Measurements from ENCODE around the gene UNKL. TPM values are rescaled to one million over a fixed set of nuclear protein-coding genes. Genes with fewer than 3 reads are reported as not detected.
A peak's percentile ranks its signal among the peaks of the same experiment; 100 is the strongest.

Gene UNKL
- total RNA-seq, 1 donor from 2014 or later, result 43.6 TPM

- Mint-ChIP-seq H3K36me3 (peaks cover 7% of the 10 kb centered on the region), H3K4me1 (peaks cover 15% of the 10 kb centered on the region), H3K9me3 (no peaks in the 10 kb centered on the region), H3K27me3 (ENCODE audit: low read depth) (peaks cover 14% of the 10 kb centered on the region), H3K4me3 (peak overlapping the region; percentile 78), H3K27ac (peak overlapping the region; percentile 34)
- TF ChIP-seq CTCF (IDR thresholded peaks at IDR 0.05; ENCODE audit: unreplicated experiment), result no peak
- DNase-seq (ENCODE audit: low spot score in 2 of 2, unreplicated experiment in 2 of 2), result no peak
Observed at GRCh38 chr16:1380195-1380594, 34.3 kb downstream of the UNKL start.

- Mint-ChIP-seq H3K27ac (no peak overlapping the region), H3K36me3 (peaks cover 4% of the 10 kb centered on the region), H3K4me1 (peaks cover 15% of the 10 kb centered on the region), H3K9me3 (no peaks in the 10 kb centered on the region), H3K27me3 (ENCODE audit: low read depth) (peaks cover 14% of the 10 kb centered on the region), H3K4me3 (peak overlapping the region; percentile 78)
- TF ChIP-seq CTCF (IDR thresholded peaks at IDR 0.05; ENCODE audit: unreplicated experiment), result no peak
- DNase-seq (ENCODE audit: low spot score in 2 of 2, unreplicated experiment in 2 of 2), result peak; percentile 63 to 79
Observed at GRCh38 chr16:1379304-1380076, 35.0 kb downstream of the UNKL start.

DNA sequence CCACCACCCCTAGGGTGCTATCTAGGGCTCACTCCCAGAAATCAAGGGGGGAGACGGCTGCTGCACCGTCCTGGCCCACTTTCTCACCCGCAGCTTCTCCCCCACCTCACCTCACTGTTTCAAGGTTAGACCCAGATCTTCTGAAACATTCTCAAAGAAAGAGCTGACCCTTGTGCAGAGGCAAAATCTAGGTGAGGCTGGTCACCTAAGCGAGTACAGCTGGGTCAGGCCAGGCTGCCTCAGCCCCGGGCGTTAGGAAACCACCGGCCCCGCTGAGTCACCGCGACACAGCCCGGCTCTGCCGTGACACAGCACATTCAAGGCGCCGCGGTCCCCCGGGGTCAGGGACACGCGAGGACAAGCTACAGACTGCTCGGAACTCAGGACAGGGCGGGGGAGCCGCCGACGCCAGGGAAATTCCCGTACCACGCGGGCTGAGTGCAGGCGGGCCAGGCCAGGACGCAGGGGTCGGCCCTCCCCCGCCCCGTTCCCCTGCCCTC is 35.6 kb downstream of the UNKL start:
- no peaks in the 10 kb centered on the region for H3K9me3 Mint-ChIP-seq
- peaks cover 6% of the 10 kb centered on the region for H3K36me3 Mint-ChIP-seq
- no peak for TF ChIP-seq CTCF (IDR thresholded peaks at IDR 0.05; ENCODE audit: unreplicated experiment)
- peaks cover 14% of the 10 kb centered on the region for H3K27me3 Mint-ChIP-seq (ENCODE audit: low read depth)
- H3K27ac Mint-ChIP-seq, result peak overlapping the region; percentile 71
- peaks cover 15% of the 10 kb centered on the region for H3K4me1 Mint-ChIP-seq
- DNase-seq (ENCODE audit: low spot score in 2 of 2, unreplicated experiment in 2 of 2), result peak in 1 of 2 experiments; percentile 48
- peak overlapping the region; percentile 69 for H3K4me3 Mint-ChIP-seq

DNA sequence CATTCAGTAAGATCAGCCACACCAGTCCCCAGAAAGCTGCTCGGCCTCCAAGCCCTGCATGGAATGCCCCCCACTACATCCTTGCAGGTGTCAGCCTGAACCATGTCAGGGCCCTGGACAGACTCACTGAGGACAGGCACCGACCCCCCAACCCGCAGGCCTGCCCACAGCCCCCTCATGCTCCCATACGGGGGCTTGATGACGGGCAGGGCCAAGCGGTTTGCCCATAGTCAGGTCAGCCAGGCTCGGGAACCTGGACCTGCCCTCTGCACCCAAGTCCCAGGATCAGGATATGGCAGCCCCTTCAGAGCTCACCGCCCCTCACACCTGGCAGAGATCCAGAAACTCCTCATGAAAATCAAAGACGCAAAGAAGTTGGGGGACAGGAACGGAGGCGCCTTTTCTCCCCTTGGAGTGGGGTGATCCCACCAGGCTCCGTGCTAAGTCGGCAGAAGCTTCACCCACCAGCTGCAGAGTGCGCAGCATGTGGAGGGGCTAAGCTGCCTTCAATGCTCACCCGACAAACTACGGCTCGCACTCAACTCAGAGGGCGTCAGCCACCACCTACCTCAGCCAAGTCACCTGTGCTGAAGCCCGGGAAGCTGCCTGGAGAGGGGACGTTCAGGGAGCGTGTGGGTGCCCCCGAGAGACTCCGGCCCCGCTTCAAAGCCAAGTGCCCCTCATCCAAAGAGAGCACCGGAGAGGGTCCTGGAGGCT is 36.3 kb downstream of the UNKL start:
- H3K27me3 Mint-ChIP-seq (ENCODE audit: low read depth), result peaks cover 14% of the 10 kb centered on the region
- no peak for DNase-seq (ENCODE audit: low spot score in 2 of 2, unreplicated experiment in 2 of 2)
- no peaks in the 10 kb centered on the region for H3K9me3 Mint-ChIP-seq
- peaks cover 6% of the 10 kb centered on the region for H3K36me3 Mint-ChIP-seq
- TF ChIP-seq CTCF (IDR thresholded peaks at IDR 0.05; ENCODE audit: unreplicated experiment), result no peak
- H3K27ac Mint-ChIP-seq, result peak overlapping the region; percentile 59
- peaks cover 15% of the 10 kb centered on the region for H3K4me1 Mint-ChIP-seq
- H3K4me3 Mint-ChIP-seq, result peak overlapping the region; percentile 69

DNA sequence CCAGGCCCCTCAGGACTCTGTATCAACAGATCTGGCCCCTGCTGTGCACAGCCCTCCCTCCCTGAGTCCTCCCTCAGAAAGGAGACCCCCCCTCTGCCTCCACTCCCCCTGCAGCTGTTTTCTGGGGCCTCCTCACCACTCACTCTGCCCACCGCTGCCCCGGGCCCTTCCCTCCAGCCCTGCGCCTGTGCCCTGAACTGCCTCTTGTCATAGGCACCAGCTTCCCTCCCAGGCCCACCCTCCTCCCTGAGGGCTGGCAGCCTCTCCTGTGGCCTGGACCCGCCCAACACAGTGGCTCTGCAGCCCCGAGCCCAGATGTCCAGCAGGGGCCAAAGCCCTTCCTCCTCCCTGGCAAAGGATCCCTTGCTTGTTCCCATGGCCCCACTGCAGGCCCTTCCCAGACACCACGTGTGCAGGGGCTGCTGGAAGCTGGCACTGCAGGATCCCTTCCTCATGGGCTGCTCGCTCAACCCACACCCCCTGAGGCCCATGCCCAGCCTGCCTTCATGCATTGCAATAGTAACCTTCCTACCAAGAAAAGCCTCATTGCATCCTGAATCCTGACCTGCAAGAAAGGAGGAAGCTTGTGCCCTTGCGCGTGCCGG is 37.0 kb downstream of the UNKL start:
- Mint-ChIP-seq H3K4me1 (peaks cover 15% of the 10 kb centered on the region), H3K9me3 (no peaks in the 10 kb centered on the region), H3K27ac (no peak overlapping the region), H3K27me3 (ENCODE audit: low read depth) (peaks cover 14% of the 10 kb centered on the region), H3K36me3 (peaks cover 6% of the 10 kb centered on the region), H3K4me3 (no peak overlapping the region)
- no peak for TF ChIP-seq CTCF (IDR thresholded peaks at IDR 0.05; ENCODE audit: unreplicated experiment)
- no peak for DNase-seq (ENCODE audit: low spot score in 2 of 2, unreplicated experiment in 2 of 2)
